Activated CD8-positive, alpha-beta memory T cell treated with anti-CD3 and anti-CD28 coated beads for 48 hours (primary cell): ENCODE results near the gene IGFBP1.
"Not testable (repeated sequence)": the region's sequence is repeated elsewhere in the genome, so short reads cannot be mapped to it uniquely, and the experiment has no call there.

Source experiments
- DNase-seq, 3 experiments: peaks; one replicate each; pipeline ENCODE4 v3.0.0-alpha.2; 2020; ENCODE audit warnings: low read depth in 2 of 3, low spot score in 2 of 3

Gene IGFBP1

GRCh38 chr7:45888185-45888992, at the start of gene IGFBP1:
Gene IGFBP1 (plus strand): TSS chr7:45888488. CDS start chr7:45888653, 165 bp downstream.
- no peak for DNase-seq

- not testable (repeated sequence) for DNase-seq
These were observed 49.4 kb upstream of the IGFBP1 start for GRCh38 chr7:45838852-45839251.

DNA sequence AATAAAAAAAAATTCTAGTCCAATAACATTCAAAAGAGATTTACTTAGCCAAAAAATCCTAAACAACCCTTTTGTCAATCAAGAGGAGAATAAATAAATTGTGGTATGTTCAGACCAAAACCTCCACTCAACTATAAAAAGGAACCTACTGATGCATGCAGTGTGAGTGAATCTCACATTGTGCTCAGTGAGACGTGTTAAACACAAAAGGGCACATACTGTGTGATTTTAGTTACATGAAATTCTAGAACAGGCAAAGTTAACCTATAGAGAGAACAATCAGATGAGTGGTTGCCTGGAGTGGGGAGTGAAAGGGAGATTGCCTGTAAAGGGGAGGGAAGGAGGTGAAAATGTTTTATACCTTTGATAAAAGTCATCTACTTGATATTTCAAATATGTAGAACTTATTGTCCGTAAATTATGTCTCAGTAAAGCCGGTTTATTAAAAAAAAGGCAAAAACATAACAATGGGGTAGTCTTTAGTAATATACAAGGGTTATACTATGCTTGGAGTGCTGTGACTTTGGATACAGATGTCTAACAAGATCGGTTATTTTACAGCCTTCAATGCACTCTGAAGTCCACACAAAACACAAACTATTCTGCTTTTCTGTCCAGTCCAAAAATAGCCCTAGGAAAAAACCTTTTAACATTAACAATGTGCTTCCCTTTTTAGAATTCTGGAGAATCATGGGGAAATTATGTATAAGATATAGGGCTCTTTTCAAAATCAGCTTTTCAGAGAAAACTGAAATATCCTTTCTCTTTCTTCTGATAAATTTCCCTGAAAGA, 46.2 kb upstream of the IGFBP1 start:
- DNase-seq: not testable (repeated sequence)

GRCh38 chr7:45846536-45846935, 41.8 kb upstream of the IGFBP1 start:
- DNase-seq: not testable (repeated sequence)

DNA sequence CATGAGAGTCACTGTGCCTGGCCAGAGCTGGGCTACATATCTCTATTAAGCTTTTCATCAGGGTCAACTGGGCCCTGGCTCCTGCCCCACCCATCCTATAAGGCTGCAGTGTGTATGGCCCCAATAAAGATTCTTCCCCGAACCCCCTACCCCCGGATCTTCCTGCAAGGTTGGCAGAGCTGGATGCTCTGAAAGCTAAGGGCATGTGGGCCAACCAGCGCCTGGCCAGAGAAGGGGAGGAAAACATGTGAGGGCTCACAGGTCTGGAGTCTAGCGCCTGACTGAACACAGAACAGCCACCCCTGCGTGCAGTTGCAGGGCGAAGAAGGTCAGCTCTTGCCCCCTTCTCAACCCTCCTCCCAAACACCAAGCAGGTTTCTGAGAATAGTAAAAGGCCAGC, 39.6 kb upstream of the IGFBP1 start:
- not testable (repeated sequence) for DNase-seq

GRCh38 chr7:45852984-45853383, 35.3 kb upstream of the IGFBP1 start:
- DNase-seq: not testable (repeated sequence)

DNA sequence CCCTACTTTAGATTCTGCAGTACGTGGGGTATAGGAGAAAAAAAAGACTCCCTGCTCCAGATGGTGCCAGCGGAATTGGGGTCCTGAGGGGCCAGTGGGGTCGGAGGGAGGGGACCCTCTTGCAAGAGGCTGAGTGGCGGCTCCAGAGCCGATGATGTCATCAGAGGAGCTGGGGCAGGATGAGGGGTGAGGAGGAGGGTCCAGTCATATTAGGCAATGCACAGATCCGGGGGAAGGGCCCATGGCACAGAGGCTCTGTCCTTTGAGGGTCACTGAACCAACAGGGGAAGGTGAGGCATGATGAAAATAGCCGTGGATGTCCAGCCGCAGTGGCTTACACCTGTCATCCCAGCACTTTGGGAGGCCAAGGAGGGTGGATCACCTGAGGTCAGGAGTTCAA, 34.8 kb upstream of the IGFBP1 start:
- not testable (repeated sequence) for DNase-seq

- not testable (repeated sequence) for DNase-seq
These were observed 32.6 kb upstream of the IGFBP1 start for GRCh38 chr7:45855680-45856079.

- DNase-seq: not testable (repeated sequence)
These were observed 31.4 kb upstream of the IGFBP1 start for GRCh38 chr7:45856888-45857287.

DNA sequence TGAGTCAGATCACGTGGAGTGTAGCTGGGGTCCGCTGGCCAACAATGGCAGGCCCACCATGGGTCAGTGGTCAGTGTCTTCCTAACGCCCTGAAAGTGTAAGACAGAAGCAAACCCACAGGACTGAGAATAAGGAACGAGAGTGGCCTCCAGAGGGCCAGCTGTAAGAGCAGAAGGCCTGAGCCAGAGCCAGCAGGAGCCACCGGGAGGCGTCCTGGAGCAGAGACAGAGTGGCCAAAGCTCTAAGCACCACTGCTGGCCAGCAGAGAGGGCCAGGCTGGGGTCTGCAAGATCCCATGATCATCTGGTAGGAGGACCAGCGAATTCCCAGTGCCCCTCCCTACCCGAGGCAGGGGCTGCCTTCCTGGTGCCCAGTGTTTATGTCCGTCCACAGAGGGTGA, 24.6 kb upstream of the IGFBP1 start:
- DNase-seq: no peak

GRCh38 chr7:45865594-45866410, 22.5 kb upstream of the IGFBP1 start:
- no peak for DNase-seq

DNA sequence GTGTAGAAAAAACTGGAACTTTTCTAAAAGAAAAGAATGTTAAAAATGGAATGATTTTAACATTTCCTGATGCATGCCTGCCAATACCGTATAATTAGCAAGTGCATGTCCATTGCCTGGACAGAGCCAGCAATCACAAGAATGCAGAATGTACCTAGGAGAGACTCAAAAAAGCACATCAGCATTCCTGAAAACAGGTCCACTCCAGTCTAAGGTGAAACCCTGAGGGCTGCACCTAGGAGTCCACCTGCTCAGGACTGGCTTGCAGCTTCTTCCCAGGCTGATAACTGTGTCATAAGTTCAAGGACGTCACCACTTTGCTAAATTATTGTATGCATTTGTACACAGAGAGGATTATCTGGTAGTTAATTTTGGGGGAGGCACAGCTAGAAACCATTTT, 20.8 kb upstream of the IGFBP1 start:
- DNase-seq: no peak

DNA sequence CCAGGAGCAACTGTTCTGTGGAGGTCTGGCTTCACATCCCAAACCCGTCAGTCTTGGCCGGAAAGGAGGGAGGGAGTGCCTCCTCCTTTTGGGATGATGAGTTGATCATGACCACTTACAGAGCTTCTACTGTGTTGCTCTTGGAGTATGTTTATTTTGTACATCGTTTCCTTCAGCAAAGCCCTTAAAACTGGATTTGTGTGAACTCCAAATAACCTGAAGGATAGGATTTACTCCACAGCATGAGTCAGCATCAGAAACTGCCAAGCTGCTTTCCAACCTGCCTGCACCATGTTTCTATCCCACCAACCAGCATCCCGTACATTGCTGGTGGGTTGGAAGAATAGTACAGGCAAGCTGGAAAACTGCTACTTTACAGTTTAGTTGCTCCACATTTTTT, 18.9 kb upstream of the IGFBP1 start:
- no peak for DNase-seq

DNA sequence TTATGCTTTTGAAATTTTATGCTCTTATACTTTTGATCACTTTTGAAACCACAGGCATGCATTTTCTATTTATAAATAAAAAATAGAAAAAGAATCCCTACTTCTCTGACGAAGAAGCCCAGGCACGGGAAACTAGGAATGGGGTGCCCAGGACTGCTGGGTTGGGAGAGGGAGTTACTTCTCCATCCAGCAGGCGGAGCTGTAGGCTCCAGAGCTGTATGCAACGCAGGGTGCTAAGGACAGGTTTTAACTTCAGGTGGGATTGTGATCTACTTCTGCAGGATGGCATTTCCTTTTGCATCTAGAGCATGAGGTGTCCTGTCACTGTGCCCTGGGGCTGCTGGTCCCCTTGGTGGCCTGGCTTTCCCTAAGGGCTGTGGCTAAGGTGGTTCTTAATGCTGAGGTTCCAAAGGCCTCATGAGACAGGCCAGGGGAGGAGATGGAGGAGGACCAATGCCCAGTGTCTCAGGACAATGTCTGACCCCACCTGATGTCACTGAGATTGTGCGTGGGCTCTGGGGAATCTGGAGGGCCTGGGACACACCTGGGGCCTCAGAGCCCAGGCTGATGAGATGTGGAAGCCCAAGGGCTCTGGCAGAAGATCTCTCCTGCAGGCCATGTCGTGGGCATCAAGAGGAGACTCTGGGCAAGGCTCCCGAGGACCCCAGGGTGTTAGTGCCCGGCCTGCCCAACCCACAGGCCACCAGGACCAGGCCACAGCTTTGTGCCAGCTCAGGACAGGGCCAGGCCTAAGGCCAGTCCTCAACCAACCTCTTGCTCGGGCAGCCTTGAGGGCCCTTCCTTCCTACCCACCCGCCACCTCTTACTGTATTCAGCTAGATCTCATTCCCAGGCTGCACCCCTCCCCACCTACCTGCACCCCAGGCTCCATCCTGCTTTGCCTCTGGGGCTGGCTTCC, 15.9 kb upstream of the IGFBP1 start:
- no peak for DNase-seq

- no peak for DNase-seq
These were observed 15.3 kb upstream of the IGFBP1 start, which contains the start of gene CCDC201 for GRCh38 chr7:45873035-45873354. Gene CCDC201 (minus strand): TSS chr7:45873082. CDS start chr7:45873007, 75 bp downstream.

- DNase-seq: no peak
These were observed 14.9 kb upstream of the IGFBP1 start for GRCh38 chr7:45873355-45873754.

DNA sequence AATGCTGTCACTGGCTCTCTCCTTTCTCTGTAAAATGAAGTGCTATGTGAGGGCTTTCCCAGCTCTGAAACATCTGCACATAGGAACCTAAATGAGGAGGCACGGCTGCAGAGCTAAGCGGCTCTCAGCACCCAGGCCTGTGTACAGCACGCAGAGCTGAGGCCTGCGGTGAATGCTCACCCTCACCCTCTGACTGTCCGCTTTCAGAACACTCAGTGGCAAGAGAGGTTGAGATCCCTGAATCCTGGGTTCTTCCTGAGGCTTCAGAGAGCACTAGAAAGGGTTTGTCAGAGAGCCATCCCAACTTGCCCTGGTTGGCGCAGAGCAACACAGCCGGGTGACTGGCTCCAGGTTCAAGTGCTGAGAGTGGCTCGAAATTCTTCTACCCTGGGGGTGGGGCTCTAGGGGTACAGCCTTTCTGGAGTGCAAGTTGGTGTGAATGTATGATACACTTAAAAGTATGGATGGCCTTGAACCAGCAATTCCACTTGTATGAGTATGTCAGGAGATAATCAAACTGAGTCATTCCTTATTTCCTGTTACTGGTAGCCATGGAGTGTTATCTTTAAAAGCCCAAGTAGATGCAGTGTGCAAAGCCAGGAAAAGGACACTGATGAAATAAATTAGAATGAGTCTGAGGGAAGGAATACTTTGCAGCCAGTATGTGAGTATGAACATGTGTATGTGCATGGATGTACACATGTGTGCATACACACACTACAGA, 13.7 kb upstream of the IGFBP1 start:
- no peak for DNase-seq

DNA sequence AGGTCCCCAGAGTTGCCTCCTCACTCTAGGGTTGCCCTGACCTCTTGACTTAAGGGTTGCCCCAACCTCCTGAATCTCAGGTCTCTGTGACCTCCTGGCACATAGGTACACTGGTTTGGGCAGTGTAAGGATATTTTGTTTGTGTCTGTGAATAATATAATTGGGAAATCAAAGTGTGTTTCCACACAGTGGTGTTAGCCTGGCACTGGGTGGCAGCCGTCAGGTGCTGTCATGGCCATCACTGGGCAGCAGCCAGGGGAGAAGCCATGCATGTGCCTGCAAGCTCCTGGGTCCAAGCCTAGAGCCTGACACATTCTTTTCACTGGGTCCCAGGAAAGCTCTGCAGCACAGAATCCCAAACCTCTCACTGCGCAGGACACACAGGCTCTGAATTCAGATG, 11.8 kb upstream of the IGFBP1 start:
- DNase-seq: no peak

- DNase-seq: no peak
These were observed 9.7 kb upstream of the IGFBP1 start for GRCh38 chr7:45878457-45879144.
